WTC11 (cell line): ENCODE results near the gene AP3B2. TPM values are rescaled to one million over a fixed set of nuclear protein-coding genes. Genes with fewer than 3 reads are reported as not detected.

Experiments
- ATAC-seq: fragments of 200-7000 bp; cut with Tn5 transposase; 2 replicates; pipeline ENCODE4 v1.10.0; 2021; ENCODE audit warnings: mild to moderate bottlenecking, moderate library complexity
- CTCF ChIA-PET: fragments of 300-600 bp; sonication (Branson Sonifier 250); formaldehyde crosslinking; loops from one replicate; lab custom pipeline; 2021; ENCODE audit warnings: antibody characterized with exemption; lab: Charles Lee
- POLR2A ChIA-PET: fragments of 350-600 bp; sonication (Branson Sonifier 250); formaldehyde crosslinking; loops from one replicate; lab custom pipeline; 2021; ENCODE audit warnings: antibody characterized with exemption; lab: Charles Lee
- DNase-seq: peaks from one replicate; pipeline ENCODE4 v3.0.0; 2021; ENCODE audit warnings: low spot score
- H3K27ac Mint-ChIP-seq: 2 replicates; pipeline ENCODE4 v1.8.0; 2021; ENCODE audit warnings: mixed read lengths
- H3K27me3 Mint-ChIP-seq: 2 replicates; pipeline ENCODE4 v1.8.0; 2021; ENCODE audit warnings: low read depth, mild to moderate bottlenecking, moderate library complexity, mixed read lengths
- H3K36me3 Mint-ChIP-seq: 2 replicates; pipeline ENCODE4 v1.8.0; 2021; ENCODE audit warnings: mixed read lengths
- H3K4me1 Mint-ChIP-seq: 2 replicates; pipeline ENCODE4 v1.8.0; 2022; ENCODE audit warnings: mixed read lengths
- H3K4me3 Mint-ChIP-seq: 2 replicates; pipeline ENCODE4 v1.8.0; 2021; ENCODE audit warnings: mild to moderate bottlenecking, moderate library complexity, mixed read lengths
- H3K9me3 Mint-ChIP-seq: 2 replicates; pipeline ENCODE4 v1.8.0; 2021; ENCODE audit warnings: mixed read lengths
- AR ChIP-seq: fragments of 250-450 bp; sonication (Bioruptor Pico); IDR thresholded peaks from 2 replicates; pipeline ENCODE4 v1.9.0; 2021; ENCODE audit warnings: mild to moderate bottlenecking
- CDX4 ChIP-seq: fragments of 250-450 bp; sonication (Bioruptor Pico); IDR thresholded peaks from 2 replicates; pipeline ENCODE4 v1.9.0; 2021; ENCODE audit warnings: moderate library complexity, mild to moderate bottlenecking, inconsistent platforms, borderline replicate concordance
- CREB1 ChIP-seq: sonication (generic); formaldehyde crosslinking; IDR thresholded peaks from 2 replicates; pipeline ENCODE4 v1.8.0; 2023; ENCODE audit warnings: mild to moderate bottlenecking, missing genetic modification reagents
- HMGA2 ChIP-seq: fragments of 250-450 bp; sonication (Bioruptor Pico); IDR thresholded peaks from 2 replicates; pipeline ENCODE4 v1.4.0; 2021; ENCODE audit warnings: mild to moderate bottlenecking, moderate library complexity
- JAZF1 ChIP-seq: fragments of 250-450 bp; sonication (Bioruptor Pico); IDR thresholded peaks from 2 replicates; pipeline ENCODE4 v1.9.0; 2021; ENCODE audit warnings: moderate library complexity, mild to moderate bottlenecking, inconsistent platforms
- MAX ChIP-seq: sonication (generic); formaldehyde crosslinking; IDR thresholded peaks from 2 replicates; pipeline ENCODE4 v1.8.0; 2022; ENCODE audit warnings: mild to moderate bottlenecking, missing genetic modification reagents
- MYBL2 ChIP-seq: sonication (generic); formaldehyde crosslinking; IDR thresholded peaks from 2 replicates; pipeline ENCODE4 v1.8.1; 2023; ENCODE audit warnings: mild to moderate bottlenecking, moderate library complexity, missing genetic modification reagents
- NFATC4 ChIP-seq: fragments of 250-450 bp; sonication (Bioruptor Pico); IDR thresholded peaks from 2 replicates; pipeline ENCODE4 v1.9.0; 2021; ENCODE audit warnings: mild to moderate bottlenecking
- NFE2L1 ChIP-seq: sonication (generic); formaldehyde crosslinking; IDR thresholded peaks from 2 replicates; pipeline ENCODE4 v1.8.1; 2023; ENCODE audit warnings: missing genetic modification reagents
- NFYB ChIP-seq: sonication (generic); formaldehyde crosslinking; conservative IDR thresholded peaks from 2 replicates; pipeline ENCODE4 v1.8.0; 2022; ENCODE audit warnings: low read depth, missing genetic modification reagents
- NR1H2 ChIP-seq: sonication (generic); formaldehyde crosslinking; IDR thresholded peaks from 2 replicates; pipeline ENCODE4 v1.9.0; 2021; ENCODE audit warnings: mild to moderate bottlenecking, moderate library complexity, missing genetic modification reagents
- OVOL2 ChIP-seq: fragments of 250-450 bp; sonication (Bioruptor Pico); IDR thresholded peaks from 2 replicates; pipeline ENCODE4 v1.9.0; 2021; ENCODE audit warnings: mild to moderate bottlenecking, borderline replicate concordance
- RELA ChIP-seq: sonication (generic); formaldehyde crosslinking; IDR thresholded peaks from 2 replicates; pipeline ENCODE4 v1.8.1; 2022; ENCODE audit warnings: missing genetic modification reagents, mild to moderate bottlenecking, borderline replicate concordance
- RORB ChIP-seq: fragments of 250-450 bp; sonication (Bioruptor Pico); IDR thresholded peaks from 2 replicates; pipeline ENCODE4 v1.9.0; 2021; ENCODE audit warnings: mild to moderate bottlenecking
- TEAD1 ChIP-seq: sonication (generic); formaldehyde crosslinking; IDR thresholded peaks from 2 replicates; pipeline ENCODE4 v1.8.0; 2022; ENCODE audit warnings: mild to moderate bottlenecking, missing genetic modification reagents
- TEAD4 ChIP-seq: sonication (generic); formaldehyde crosslinking; IDR thresholded peaks from 2 replicates; pipeline ENCODE4 v1.8.0; 2022; ENCODE audit warnings: mild to moderate bottlenecking, missing genetic modification reagents
- ZBTB21 ChIP-seq: sonication (generic); formaldehyde crosslinking; IDR thresholded peaks from 2 replicates; pipeline ENCODE4 v1.8.1; 2023; ENCODE audit warnings: mild to moderate bottlenecking, missing genetic modification reagents, borderline replicate concordance
- ZNF138 ChIP-seq: sonication (generic); formaldehyde crosslinking; conservative IDR thresholded peaks from 2 replicates; pipeline ENCODE4 v1.8.1; 2022; ENCODE audit warnings: mild to moderate bottlenecking, moderate library complexity, missing genetic modification reagents
- ZNF219 ChIP-seq: sonication (generic); formaldehyde crosslinking; IDR thresholded peaks from 2 replicates; pipeline ENCODE4 v1.8.0; 2023; ENCODE audit warnings: missing genetic modification reagents, mild to moderate bottlenecking, borderline replicate concordance
- ZNF317 ChIP-seq: sonication (generic); formaldehyde crosslinking; IDR thresholded peaks from 2 replicates; pipeline ENCODE4 v1.8.1; 2023; ENCODE audit warnings: low read depth, mild to moderate bottlenecking, moderate library complexity, missing genetic modification reagents, borderline replicate concordance
- ZNF396 ChIP-seq: fragments of 250-450 bp; sonication (Bioruptor Pico); IDR thresholded peaks from 2 replicates; pipeline ENCODE4 v1.8.0; 2021; ENCODE audit warnings: mild to moderate bottlenecking, moderate library complexity, borderline replicate concordance
- ZNF416 ChIP-seq: fragments of 250-450 bp; sonication (Bioruptor Pico); IDR thresholded peaks from 2 replicates; pipeline ENCODE4 v1.9.0; 2021; ENCODE audit warnings: mild to moderate bottlenecking, inconsistent platforms
- ZNF423 ChIP-seq: fragments of 250-450 bp; sonication (Bioruptor Pico); IDR thresholded peaks from 2 replicates; pipeline ENCODE4 v2.1.2; 2022; ENCODE audit warnings: mild to moderate bottlenecking, moderate library complexity
- ZNF425 ChIP-seq: fragments of 250-450 bp; sonication (Bioruptor Pico); conservative IDR thresholded peaks from 2 replicates; pipeline ENCODE4 v1.9.0; 2021; ENCODE audit warnings: mild to moderate bottlenecking
- total RNA-seq: library from RNA; stranded (reverse); gene quantifications from 3 replicates; pipeline ENCODE4 v1.2.3, GENCODE V29; 2021
- TF ChIP-seq, protein P1 (sequence below): sonication (generic); formaldehyde crosslinking; IDR thresholded peaks from 2 replicates; pipeline ENCODE4 v1.8.1; 2023; ENCODE audit warnings: mild to moderate bottlenecking, moderate library complexity, missing genetic modification reagents
- TF ChIP-seq, protein P2 (sequence below): sonication (generic); formaldehyde crosslinking; conservative IDR thresholded peaks from 2 replicates; pipeline ENCODE4 v1.8.1; 2022; ENCODE audit warnings: mild to moderate bottlenecking, missing genetic modification reagents
- TF ChIP-seq, protein P3 (sequence below): sonication (generic); formaldehyde crosslinking; IDR thresholded peaks from 2 replicates; pipeline ENCODE4 v1.8.0; 2023; ENCODE audit warnings: missing genetic modification reagents

The AP3B2 gene
- total RNA-seq, 1 experiment from 2014 or later: 17.7 TPM

- TF ChIP-seq, protein P1, sequence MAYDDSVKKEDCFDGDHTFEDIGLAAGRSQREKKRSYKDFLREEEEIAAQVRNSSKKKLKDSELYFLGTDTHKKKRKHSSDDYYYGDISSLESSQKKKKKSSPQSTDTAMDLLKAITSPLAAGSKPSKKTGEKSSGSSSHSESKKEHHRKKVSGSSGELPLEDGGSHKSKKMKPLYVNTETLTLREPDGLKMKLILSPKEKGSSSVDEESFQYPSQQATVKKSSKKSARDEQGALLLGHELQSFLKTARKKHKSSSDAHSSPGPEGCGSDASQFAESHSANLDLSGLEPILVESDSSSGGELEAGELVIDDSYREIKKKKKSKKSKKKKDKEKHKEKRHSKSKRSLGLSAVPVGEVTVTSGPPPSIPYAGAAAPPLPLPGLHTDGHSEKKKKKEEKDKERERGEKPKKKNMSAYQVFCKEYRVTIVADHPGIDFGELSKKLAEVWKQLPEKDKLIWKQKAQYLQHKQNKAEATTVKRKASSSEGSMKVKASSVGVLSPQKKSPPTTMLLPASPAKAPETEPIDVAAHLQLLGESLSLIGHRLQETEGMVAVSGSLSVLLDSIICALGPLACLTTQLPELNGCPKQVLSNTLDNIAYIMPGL (CRISPR knock-in tag): no peak
- TF ChIP-seq TEAD4 (CRISPR knock-in tag) (peak; percentile 92), AR (CRISPR knock-in tag) (no peak), RORB (CRISPR knock-in tag) (no peak), ZNF219 (CRISPR knock-in tag) (0 out of 2 replicates have a peak, but pooled peaks have one; percentile 80), NFE2L1 (CRISPR knock-in tag) (peak; percentile 85; the same call in 1 of the 2 replicates), CREB1 (peak; percentile 89), ZNF138 (CRISPR knock-in tag) (no peak), CDX4 (CRISPR knock-in tag) (no peak), OVOL2 (CRISPR knock-in tag) (no peak), MYBL2 (peak; percentile 64; the same call in 1 of the 2 replicates), ZNF396 (no peak), HMGA2 (CRISPR knock-in tag) (no peak), ZNF425 (no peak), NFYB (CRISPR knock-in tag) (no peak), TEAD1 (CRISPR knock-in tag) (peak; percentile 93), ZBTB21 (no peak)
- TF ChIP-seq, protein P2, sequence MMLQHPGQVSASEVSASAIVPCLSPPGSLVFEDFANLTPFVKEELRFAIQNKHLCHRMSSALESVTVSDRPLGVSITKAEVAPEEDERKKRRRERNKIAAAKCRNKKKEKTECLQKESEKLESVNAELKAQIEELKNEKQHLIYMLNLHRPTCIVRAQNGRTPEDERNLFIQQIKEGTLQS (CRISPR knock-in tag): 0 out of 2 replicates have a peak, but pooled peaks have one; percentile 53
- TF ChIP-seq, protein P3, sequence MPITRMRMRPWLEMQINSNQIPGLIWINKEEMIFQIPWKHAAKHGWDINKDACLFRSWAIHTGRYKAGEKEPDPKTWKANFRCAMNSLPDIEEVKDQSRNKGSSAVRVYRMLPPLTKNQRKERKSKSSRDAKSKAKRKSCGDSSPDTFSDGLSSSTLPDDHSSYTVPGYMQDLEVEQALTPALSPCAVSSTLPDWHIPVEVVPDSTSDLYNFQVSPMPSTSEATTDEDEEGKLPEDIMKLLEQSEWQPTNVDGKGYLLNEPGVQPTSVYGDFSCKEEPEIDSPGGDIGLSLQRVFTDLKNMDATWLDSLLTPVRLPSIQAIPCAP (CRISPR knock-in tag): peak; percentile 80; the same call in 1 of the 2 replicates
These were observed 46.5 kb downstream of the AP3B2 start (continued) for GRCh38 chr15:82663186-82663600.

DNA sequence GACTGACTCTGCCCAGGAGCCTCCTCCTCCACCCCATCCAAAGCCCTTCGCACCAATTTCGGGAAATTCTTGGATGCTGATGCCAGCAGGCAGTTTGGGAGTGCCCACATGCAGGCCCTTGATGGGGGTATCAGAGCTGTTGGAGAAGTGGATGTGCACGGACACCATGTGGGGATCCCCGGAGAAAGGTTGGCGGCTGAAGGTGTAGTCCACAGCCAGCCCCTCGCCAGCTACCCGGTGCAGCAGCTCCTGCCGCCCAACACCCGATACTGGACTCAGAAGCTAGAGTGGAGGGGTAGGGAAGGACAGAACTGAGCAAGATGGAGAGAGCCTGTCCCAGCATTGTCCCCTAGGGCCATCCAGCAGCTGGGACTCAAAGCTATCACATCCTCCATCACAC lies 47.0 kb downstream of the AP3B2 start:
- peaks cover 6% of the 10 kb centered on the region for H3K4me1 Mint-ChIP-seq
- no peak overlapping the region for H3K4me3 Mint-ChIP-seq
- DNase-seq (no peak), ATAC-seq (no peak)
- H3K36me3 Mint-ChIP-seq: no peaks in the 10 kb centered on the region
- peaks cover 32% of the 10 kb centered on the region for H3K27me3 Mint-ChIP-seq
- CTCF ChIA-PET: no interaction called here
- POLR2A ChIA-PET: no interaction called here
- H3K27ac Mint-ChIP-seq: no peak overlapping the region
- no peaks in the 10 kb centered on the region for H3K9me3 Mint-ChIP-seq
- TF ChIP-seq CREB1 (no peak), ZBTB21 (no peak), MAX (CRISPR knock-in tag) (no peak), RELA (CRISPR knock-in tag) (no peak), RORB (CRISPR knock-in tag) (no peak), ZNF396 (no peak), ZNF317 (CRISPR knock-in tag) (no peak), NR1H2 (CRISPR knock-in tag) (no peak), ZNF423 (CRISPR knock-in tag) (no peak), JAZF1 (no peak), MYBL2 (no peak), ZNF416 (CRISPR knock-in tag) (no peak), NFATC4 (CRISPR knock-in tag) (no peak)
- TF ChIP-seq, protein P3 (CRISPR knock-in tag): no peak
